ENCODE results near the gene NPBWR2.
"Not testable (repeated sequence)": the region's sequence is repeated elsewhere in the genome, so short reads cannot be mapped to it uniquely, and the experiment has no call there.

Gene NPBWR2

GRCh38 chr20:64129146-64129782 is 21.9 kb upstream of the NPBWR2 start:
- H3K4me3 ChIP-seq (ENCODE audit: low read length) = no peak overlapping the region
- DNase-seq (ENCODE audit: low read depth) = no peak
- no peaks in the 10 kb centered on the region for H3K4me1 ChIP-seq (ENCODE audit: control insufficient read depth, insufficient read depth, low read length)
- H3K9ac ChIP-seq (ENCODE audit: low read length) = no peak overlapping the region
- no peaks in the 10 kb centered on the region for H3K36me3 ChIP-seq (ENCODE audit: control insufficient read depth, insufficient read depth, low read length, severe bottlenecking)
- H3K27me3 ChIP-seq (replicated peaks; ENCODE audit: control insufficient read depth, insufficient read depth, low read length) = peaks cover 40% of the 10 kb centered on the region
- H3K9me3 ChIP-seq (ENCODE audit: control insufficient read depth, low read length) = peaks cover 4% of the 10 kb centered on the region

GRCh38 chr20:64123517-64123916 is 16.2 kb upstream of the NPBWR2 start:
- H3K4me3 ChIP-seq (ENCODE audit: low read length); H3K9me3 ChIP-seq (ENCODE audit: control insufficient read depth, low read length); DNase-seq (ENCODE audit: low read depth); H3K4me1 ChIP-seq (ENCODE audit: control insufficient read depth, insufficient read depth, low read length); H3K36me3 ChIP-seq (ENCODE audit: control insufficient read depth, insufficient read depth, low read length, severe bottlenecking); H3K9ac ChIP-seq (ENCODE audit: low read length): not testable (repeated sequence)
- H3K27me3 ChIP-seq (replicated peaks; ENCODE audit: control insufficient read depth, insufficient read depth, low read length) = peaks cover 47% of the 10 kb centered on the region

GRCh38 chr20:64122927-64123326 is 15.6 kb upstream of the NPBWR2 start:
- DNase-seq (ENCODE audit: low read depth) = not testable (repeated sequence)

GRCh38 chr20:64121586-64121985 is 14.2 kb upstream of the NPBWR2 start:
- no peaks in the 10 kb centered on the region for H3K36me3 ChIP-seq (ENCODE audit: control insufficient read depth, insufficient read depth, low read length, severe bottlenecking)
- no peak overlapping the region for H3K9ac ChIP-seq (ENCODE audit: low read length)
- no peak for DNase-seq (ENCODE audit: low read depth)
- no peaks in the 10 kb centered on the region for H3K4me1 ChIP-seq (ENCODE audit: control insufficient read depth, insufficient read depth, low read length)
- no peaks in the 10 kb centered on the region for H3K9me3 ChIP-seq (ENCODE audit: control insufficient read depth, low read length)
- H3K4me3 ChIP-seq (ENCODE audit: low read length) = no peak overlapping the region
- H3K27me3 ChIP-seq (replicated peaks; ENCODE audit: control insufficient read depth, insufficient read depth, low read length) = peaks cover 42% of the 10 kb centered on the region

More at GRCh38 chr20:64122927-64123326, 15.6 kb upstream of the NPBWR2 start:
- H3K27me3 ChIP-seq (replicated peaks; ENCODE audit: control insufficient read depth, insufficient read depth, low read length) = peaks cover 41% of the 10 kb centered on the region
- H3K4me3 ChIP-seq (ENCODE audit: low read length); H3K9me3 ChIP-seq (ENCODE audit: control insufficient read depth, low read length); H3K36me3 ChIP-seq (ENCODE audit: control insufficient read depth, insufficient read depth, low read length, severe bottlenecking); H3K4me1 ChIP-seq (ENCODE audit: control insufficient read depth, insufficient read depth, low read length); H3K9ac ChIP-seq (ENCODE audit: low read length): not testable (repeated sequence)

- H3K9me3 ChIP-seq (ENCODE audit: control insufficient read depth, low read length) = no peaks in the 10 kb centered on the region
- no peak for DNase-seq (ENCODE audit: low read depth)
- peaks cover 53% of the 10 kb centered on the region for H3K27me3 ChIP-seq (replicated peaks; ENCODE audit: control insufficient read depth, insufficient read depth, low read length)
- H3K4me1 ChIP-seq (ENCODE audit: control insufficient read depth, insufficient read depth, low read length) = no peaks in the 10 kb centered on the region
- peak overlapping the region; percentile 54 for H3K4me3 ChIP-seq (ENCODE audit: low read length)
- no peaks in the 10 kb centered on the region for H3K36me3 ChIP-seq (ENCODE audit: control insufficient read depth, insufficient read depth, low read length, severe bottlenecking)
- no peak overlapping the region for H3K9ac ChIP-seq (ENCODE audit: low read length)
Measured at GRCh38 chr20:64119681-64120341, 12.4 kb upstream of the NPBWR2 start.

- H3K36me3 ChIP-seq (ENCODE audit: control insufficient read depth, insufficient read depth, low read length, severe bottlenecking) = no peaks in the 10 kb centered on the region
- H3K27me3 ChIP-seq (replicated peaks; ENCODE audit: control insufficient read depth, insufficient read depth, low read length) = peaks cover 54% of the 10 kb centered on the region
- H3K9ac ChIP-seq (ENCODE audit: low read length) = no peak overlapping the region
- H3K4me1 ChIP-seq (ENCODE audit: control insufficient read depth, insufficient read depth, low read length) = no peaks in the 10 kb centered on the region
- no peak for DNase-seq (ENCODE audit: low read depth)
- no peaks in the 10 kb centered on the region for H3K9me3 ChIP-seq (ENCODE audit: control insufficient read depth, low read length)
- no peak overlapping the region for H3K4me3 ChIP-seq (ENCODE audit: low read length)
Measured at GRCh38 chr20:64119301-64119680, 11.9 kb upstream of the NPBWR2 start.

- H3K4me3 ChIP-seq (ENCODE audit: low read length); H3K4me1 ChIP-seq (ENCODE audit: control insufficient read depth, insufficient read depth, low read length); DNase-seq (ENCODE audit: low read depth); H3K9ac ChIP-seq (ENCODE audit: low read length); H3K36me3 ChIP-seq (ENCODE audit: control insufficient read depth, insufficient read depth, low read length, severe bottlenecking); H3K9me3 ChIP-seq (ENCODE audit: control insufficient read depth, low read length): not testable (repeated sequence)
- peaks cover 42% of the 10 kb centered on the region for H3K27me3 ChIP-seq (replicated peaks; ENCODE audit: control insufficient read depth, insufficient read depth, low read length)
Measured at GRCh38 chr20:64117432-64117777, 10.0 kb upstream of the NPBWR2 start.

GRCh38 chr20:64116541-64117431 is 9.4 kb upstream of the NPBWR2 start:
- no peaks in the 10 kb centered on the region for H3K9me3 ChIP-seq (ENCODE audit: control insufficient read depth, low read length)
- H3K27me3 ChIP-seq (replicated peaks; ENCODE audit: control insufficient read depth, insufficient read depth, low read length) = peaks cover 43% of the 10 kb centered on the region
- no peak for DNase-seq (ENCODE audit: low read depth)
- H3K4me1 ChIP-seq (ENCODE audit: control insufficient read depth, insufficient read depth, low read length) = no peaks in the 10 kb centered on the region
- no peak overlapping the region for H3K9ac ChIP-seq (ENCODE audit: low read length)
- H3K36me3 ChIP-seq (ENCODE audit: control insufficient read depth, insufficient read depth, low read length, severe bottlenecking) = no peaks in the 10 kb centered on the region
- H3K4me3 ChIP-seq (ENCODE audit: low read length) = no peak overlapping the region

- Histone ChIP-seq H3K4me1 (ENCODE audit: control insufficient read depth, insufficient read depth, low read length) (no peaks in the 10 kb centered on the region), H3K9me3 (ENCODE audit: control insufficient read depth, low read length) (no peaks in the 10 kb centered on the region), H3K4me3 (ENCODE audit: low read length) (no peak overlapping the region), H3K36me3 (ENCODE audit: control insufficient read depth, insufficient read depth, low read length, severe bottlenecking) (no peaks in the 10 kb centered on the region), H3K9ac (ENCODE audit: low read length) (no peak overlapping the region), H3K27me3 (replicated peaks; ENCODE audit: control insufficient read depth, insufficient read depth, low read length) (peaks cover 39% of the 10 kb centered on the region)
- DNase-seq (ENCODE audit: low read depth) = no peak
Measured at GRCh38 chr20:64116016-64116415, 8.7 kb upstream of the NPBWR2 start.

- Histone ChIP-seq H3K9ac (ENCODE audit: low read length) (no peak overlapping the region), H3K4me3 (ENCODE audit: low read length) (no peak overlapping the region), H3K9me3 (ENCODE audit: control insufficient read depth, low read length) (no peaks in the 10 kb centered on the region), H3K27me3 (replicated peaks; ENCODE audit: control insufficient read depth, insufficient read depth, low read length) (peaks cover 40% of the 10 kb centered on the region), H3K36me3 (ENCODE audit: control insufficient read depth, insufficient read depth, low read length, severe bottlenecking) (no peaks in the 10 kb centered on the region), H3K4me1 (ENCODE audit: control insufficient read depth, insufficient read depth, low read length) (no peaks in the 10 kb centered on the region)
- DNase-seq (ENCODE audit: low read depth) = no peak
Measured at GRCh38 chr20:64115171-64115911, 8.0 kb upstream of the NPBWR2 start.

Data from adipocyte (in vitro differentiated cells).